ENCODE results near the gene NOL12.

DNA sequence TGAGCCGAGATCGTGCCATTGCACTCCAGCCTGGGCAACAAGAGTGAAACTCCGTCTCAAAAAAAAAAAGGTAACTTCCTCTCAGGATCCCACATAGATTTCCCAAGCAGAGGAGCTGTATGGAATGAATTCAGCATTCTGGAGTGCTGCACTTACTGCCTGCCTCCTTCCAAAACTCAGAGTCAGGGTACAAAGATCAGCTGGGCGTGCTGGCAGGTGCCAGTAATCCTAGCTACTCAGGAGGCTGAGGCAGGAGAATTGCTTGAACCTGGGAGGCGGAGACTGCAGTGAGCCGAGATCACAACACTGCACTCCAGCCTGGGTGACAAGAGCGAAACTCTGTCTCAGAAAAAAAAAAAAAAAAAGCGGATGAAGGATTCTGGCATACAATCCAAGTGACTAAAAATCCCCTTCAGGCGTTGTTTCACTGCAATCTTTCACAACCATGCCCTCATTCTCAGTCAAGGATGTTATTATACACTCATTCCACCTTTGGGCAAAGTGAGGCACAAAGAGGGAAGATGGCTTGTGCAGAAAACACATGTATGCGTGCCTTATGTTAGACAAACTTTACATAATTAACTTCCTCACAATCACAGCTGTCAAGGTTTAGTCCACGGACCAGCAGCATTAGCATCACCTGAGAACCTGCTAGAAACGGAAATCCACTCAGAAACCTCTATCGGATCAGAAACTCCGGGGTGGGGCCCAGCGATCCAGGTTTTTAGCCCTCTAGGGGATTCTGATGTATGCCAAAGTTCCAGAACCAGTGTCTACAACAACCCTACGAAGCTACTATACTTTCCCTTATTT, 1.1 kb upstream of the NOL12 start:
- no peak for TF ChIP-seq EZH2 (IDR thresholded peaks at IDR 0.05; ENCODE audit: insufficient read depth, low read length)
- TF ChIP-seq, protein P1, sequence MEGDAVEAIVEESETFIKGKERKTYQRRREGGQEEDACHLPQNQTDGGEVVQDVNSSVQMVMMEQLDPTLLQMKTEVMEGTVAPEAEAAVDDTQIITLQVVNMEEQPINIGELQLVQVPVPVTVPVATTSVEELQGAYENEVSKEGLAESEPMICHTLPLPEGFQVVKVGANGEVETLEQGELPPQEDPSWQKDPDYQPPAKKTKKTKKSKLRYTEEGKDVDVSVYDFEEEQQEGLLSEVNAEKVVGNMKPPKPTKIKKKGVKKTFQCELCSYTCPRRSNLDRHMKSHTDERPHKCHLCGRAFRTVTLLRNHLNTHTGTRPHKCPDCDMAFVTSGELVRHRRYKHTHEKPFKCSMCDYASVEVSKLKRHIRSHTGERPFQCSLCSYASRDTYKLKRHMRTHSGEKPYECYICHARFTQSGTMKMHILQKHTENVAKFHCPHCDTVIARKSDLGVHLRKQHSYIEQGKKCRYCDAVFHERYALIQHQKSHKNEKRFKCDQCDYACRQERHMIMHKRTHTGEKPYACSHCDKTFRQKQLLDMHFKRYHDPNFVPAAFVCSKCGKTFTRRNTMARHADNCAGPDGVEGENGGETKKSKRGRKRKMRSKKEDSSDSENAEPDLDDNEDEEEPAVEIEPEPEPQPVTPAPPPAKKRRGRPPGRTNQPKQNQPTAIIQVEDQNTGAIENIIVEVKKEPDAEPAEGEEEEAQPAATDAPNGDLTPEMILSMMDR (IDR thresholded peaks at IDR 0.05; ENCODE audit: insufficient read depth, low read depth, low read length): no peak

All from astrocyte (in vitro differentiated cells and primary cell).